ENCODE data around the gene ADGRA1.

Gene ADGRA1

GRCh38 chr10:133163889-133164815 is 76.4 kb downstream of the ADGRA1 start:
- ATAC-seq (replicated peaks) (no peak), DNase-seq (no peak)
- peaks cover 9 to 38% of the 10 kb centered on the region in 2 donors for H3K27me3 Mint-ChIP-seq
- no peak overlapping the region for H3K4me3 Mint-ChIP-seq
- H3K4me1 Mint-ChIP-seq (ENCODE audit: low read depth in 2 of 2): peaks cover 3 to 8% of the 10 kb centered on the region in 2 donors
- H3K36me3 Mint-ChIP-seq (ENCODE audit: insufficient read depth): no peaks in the 10 kb centered on the region
- H3K27ac Mint-ChIP-seq: no peak overlapping the region
- no peaks in the 10 kb centered on the region for H3K9me3 Mint-ChIP-seq

GRCh38 chr10:133164816-133165555 is 77.3 kb downstream of the ADGRA1 start:
- H3K27ac Mint-ChIP-seq: no peak overlapping the region
- ATAC-seq (replicated peaks): no peak
- no peak for DNase-seq
- no peaks in the 10 kb centered on the region for H3K9me3 Mint-ChIP-seq
- peaks cover 9 to 38% of the 10 kb centered on the region in 2 donors for H3K27me3 Mint-ChIP-seq
- peaks cover 3 to 8% of the 10 kb centered on the region in 2 donors for H3K4me1 Mint-ChIP-seq (ENCODE audit: low read depth in 2 of 2)
- no peaks in the 10 kb centered on the region for H3K36me3 Mint-ChIP-seq (ENCODE audit: insufficient read depth)
- no peak overlapping the region for H3K4me3 Mint-ChIP-seq

GRCh38 chr10:133165556-133166503 is 78.1 kb downstream of the ADGRA1 start:
- ATAC-seq (replicated peaks) (no peak), DNase-seq (no peak)
- Mint-ChIP-seq H3K36me3 (ENCODE audit: insufficient read depth) (no peaks in the 10 kb centered on the region), H3K27ac (no peak overlapping the region), H3K4me1 (ENCODE audit: low read depth in 2 of 2) (peaks cover 3 to 8% of the 10 kb centered on the region in 2 donors), H3K9me3 (no peaks in the 10 kb centered on the region), H3K27me3 (peaks cover 9 to 38% of the 10 kb centered on the region in 2 donors), H3K4me3 (no peak overlapping the region)

GRCh38 chr10:133166504-133166827 is 78.7 kb downstream of the ADGRA1 start:
- no peak overlapping the region for H3K27ac Mint-ChIP-seq
- no peak overlapping the region for H3K4me3 Mint-ChIP-seq
- no peaks in the 10 kb centered on the region for H3K9me3 Mint-ChIP-seq
- no peak for ATAC-seq (replicated peaks)
- no peak for DNase-seq
- no peaks in the 10 kb centered on the region for H3K36me3 Mint-ChIP-seq (ENCODE audit: insufficient read depth)
- H3K4me1 Mint-ChIP-seq (ENCODE audit: low read depth in 2 of 2): peaks cover 0 to 3% of the 10 kb centered on the region in 2 donors
- peaks cover 9 to 31% of the 10 kb centered on the region in 2 donors for H3K27me3 Mint-ChIP-seq

GRCh38 chr10:133166828-133167692 is 79.3 kb downstream of the ADGRA1 start:
- no peak for ATAC-seq (replicated peaks)
- Mint-ChIP-seq H3K4me3 (no peak overlapping the region), H3K9me3 (no peaks in the 10 kb centered on the region), H3K4me1 (ENCODE audit: low read depth in 2 of 2) (peaks cover 0 to 3% of the 10 kb centered on the region in 2 donors), H3K27ac (no peak overlapping the region), H3K36me3 (ENCODE audit: insufficient read depth) (no peaks in the 10 kb centered on the region), H3K27me3 (peaks cover 12 to 34% of the 10 kb centered on the region in 2 donors)
- no peak for DNase-seq

GRCh38 chr10:133167693-133168616 is 80.2 kb downstream of the ADGRA1 start:
- no peak overlapping the region for H3K4me3 Mint-ChIP-seq
- no peaks in the 10 kb centered on the region for H3K9me3 Mint-ChIP-seq
- H3K27ac Mint-ChIP-seq: no peak overlapping the region
- no peaks in the 10 kb centered on the region for H3K36me3 Mint-ChIP-seq (ENCODE audit: insufficient read depth)
- ATAC-seq (replicated peaks) (no peak), DNase-seq (no peak)
- H3K4me1 Mint-ChIP-seq (ENCODE audit: low read depth in 2 of 2): peaks cover 0 to 3% of the 10 kb centered on the region in 2 donors
- peaks cover 11 to 34% of the 10 kb centered on the region in 2 donors for H3K27me3 Mint-ChIP-seq

- ATAC-seq (replicated peaks): no peak
- peaks cover 12 to 34% of the 10 kb centered on the region in 2 donors for H3K27me3 Mint-ChIP-seq
- no peak for DNase-seq
- H3K27ac Mint-ChIP-seq: no peak overlapping the region
- no peak overlapping the region for H3K4me3 Mint-ChIP-seq
- H3K36me3 Mint-ChIP-seq (ENCODE audit: insufficient read depth): no peaks in the 10 kb centered on the region
- no peaks in the 10 kb centered on the region for H3K4me1 Mint-ChIP-seq (ENCODE audit: low read depth in 2 of 2)
- H3K9me3 Mint-ChIP-seq: no peaks in the 10 kb centered on the region
Measured at GRCh38 chr10:133168617-133169031, 80.9 kb downstream of the ADGRA1 start.

- no peaks in the 10 kb centered on the region for H3K36me3 Mint-ChIP-seq (ENCODE audit: insufficient read depth)
- peaks cover 12 to 36% of the 10 kb centered on the region in 2 donors for H3K27me3 Mint-ChIP-seq
- no peak for ATAC-seq (replicated peaks)
- no peak overlapping the region for H3K4me3 Mint-ChIP-seq
- peaks cover under 1 to 4% of the 10 kb centered on the region in 2 donors for H3K9me3 Mint-ChIP-seq
- no peaks in the 10 kb centered on the region for H3K4me1 Mint-ChIP-seq (ENCODE audit: low read depth in 2 of 2)
- H3K27ac Mint-ChIP-seq: no peak overlapping the region
- no peak for DNase-seq
Measured at GRCh38 chr10:133169173-133169947, 81.6 kb downstream of the ADGRA1 start.

GRCh38 chr10:133170092-133170491 is 82.4 kb downstream of the ADGRA1 start:
- Mint-ChIP-seq H3K36me3 (ENCODE audit: insufficient read depth) (no peaks in the 10 kb centered on the region), H3K9me3 (peaks cover 4 to 12% of the 10 kb centered on the region in 2 donors), H3K4me1 (ENCODE audit: low read depth in 2 of 2) (no peaks in the 10 kb centered on the region), H3K4me3 (no peak overlapping the region), H3K27me3 (peaks cover 12 to 43% of the 10 kb centered on the region in 2 donors), H3K27ac (no peak overlapping the region)
- ATAC-seq (replicated peaks) (no peak), DNase-seq (no peak)

- H3K27me3 Mint-ChIP-seq: peaks cover 12 to 36% of the 10 kb centered on the region in 2 donors
- H3K4me3 Mint-ChIP-seq: no peak overlapping the region
- no peak for DNase-seq
- no peak overlapping the region for H3K27ac Mint-ChIP-seq
- peaks cover 7 to 8% of the 10 kb centered on the region in 2 donors for H3K4me1 Mint-ChIP-seq (ENCODE audit: low read depth in 2 of 2)
- peaks cover 8 to 30% of the 10 kb centered on the region in 2 donors for H3K9me3 Mint-ChIP-seq
- no peaks in the 10 kb centered on the region for H3K36me3 Mint-ChIP-seq (ENCODE audit: insufficient read depth)
- ATAC-seq (replicated peaks): no peak
Measured at GRCh38 chr10:133173860-133174640, 86.3 kb downstream of the ADGRA1 start.

All from effector memory CD8-positive, alpha-beta T cell (primary cell).